Left cardiac atrium (tissue), 4 donors: Measurements from ENCODE around the gene ATP13A5. TPM values are rescaled to one million over a fixed set of nuclear protein-coding genes. Genes with fewer than 3 reads are reported as not detected.

ENCODE experiments used
- ATAC-seq, 2 donors: fragments of 200-7000 bp; cut with Tn5 transposase; one replicate each; pipeline ENCODE4 v1.9.1; 2020; ENCODE audit warnings: mild to moderate bottlenecking in 2 of 2, moderate library complexity in 2 of 2
- DNase-seq: peaks from one replicate; pipeline ENCODE4 v3.0.0-alpha.2; 2020
- intact Hi-C, 2 donors: fragments of 100-400 bp; cut with DNase I; formaldehyde crosslinking; loops; one replicate each; pipeline versions ENCODE4 v1.14.1 to v1.15.1; 2022 to 2023
- total RNA-seq, 2 donors: library from RNA; stranded (reverse); fragmentation: NEBNext Ultra II Directional; extraction: Animal tissue kit (Norgen Biotek cat#: 25700); gene quantifications; one replicate each; pipeline ENCODE4 v1.2.1, GENCODE V29; 2021
- donor health status: DM: no; HTN: yes; CAD: no.
- donor health status: DM: no; HTN: yes; CAD: no; lungs with severe emphysema.
- donor health status: DM: yes; HTN: yes; CAD: no.
- donor health status: Dilated cardiomyopathy.

ATP13A5 gene
- total RNA-seq, 2 donors from 2014 or later: not detected

DNA sequence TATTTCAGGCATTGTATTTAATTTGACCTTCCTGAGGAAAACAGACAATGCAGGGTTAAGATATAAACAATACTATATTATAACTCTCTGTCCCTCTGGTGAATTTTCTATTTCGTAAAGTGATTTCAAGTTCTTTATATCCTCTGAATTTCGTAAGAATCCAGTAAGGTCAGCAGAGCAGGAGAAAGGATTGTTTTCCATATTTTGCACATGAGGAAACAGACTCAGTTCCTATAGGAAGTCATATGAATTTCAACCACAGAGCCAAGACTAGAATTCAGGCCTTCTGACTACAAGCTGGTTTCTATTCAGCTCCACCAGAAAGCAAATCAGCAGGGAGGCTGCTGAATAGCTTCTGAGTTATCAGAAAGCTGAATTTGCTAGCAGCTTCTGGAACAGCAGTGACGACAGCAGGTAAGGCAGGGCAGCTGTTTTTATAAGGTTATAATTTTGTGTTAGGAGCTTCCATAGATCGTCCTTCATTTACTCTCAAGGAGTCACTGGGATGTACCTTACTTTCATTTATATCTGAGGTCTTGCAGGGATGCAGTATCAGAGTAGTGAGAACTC is 148.6 kb downstream of the ATP13A5 start:
- DNase-seq: no peak
- no peak for ATAC-seq
- intact Hi-C loops: no loop called here

DNA sequence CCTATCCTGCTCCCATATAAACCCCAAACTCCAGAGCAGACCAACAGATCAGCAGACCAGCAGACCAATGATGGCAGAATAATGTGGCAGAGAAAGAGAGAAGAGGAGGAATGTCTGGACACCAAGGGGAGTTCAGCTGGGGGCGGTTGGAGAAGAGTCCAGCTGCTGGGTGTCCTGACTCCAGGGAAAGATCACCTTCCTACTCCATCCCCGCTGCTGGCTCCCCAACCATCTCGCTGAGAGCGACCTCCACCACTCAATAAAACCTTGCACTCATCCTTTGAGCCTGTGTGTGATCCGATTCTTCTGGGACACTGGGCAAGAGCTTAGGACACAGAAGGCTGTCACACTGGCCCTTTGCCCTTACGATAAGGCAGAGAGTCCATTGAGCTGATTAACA is 150.3 kb downstream of the ATP13A5 start:
- intact Hi-C loops: no loop called here

DNA sequence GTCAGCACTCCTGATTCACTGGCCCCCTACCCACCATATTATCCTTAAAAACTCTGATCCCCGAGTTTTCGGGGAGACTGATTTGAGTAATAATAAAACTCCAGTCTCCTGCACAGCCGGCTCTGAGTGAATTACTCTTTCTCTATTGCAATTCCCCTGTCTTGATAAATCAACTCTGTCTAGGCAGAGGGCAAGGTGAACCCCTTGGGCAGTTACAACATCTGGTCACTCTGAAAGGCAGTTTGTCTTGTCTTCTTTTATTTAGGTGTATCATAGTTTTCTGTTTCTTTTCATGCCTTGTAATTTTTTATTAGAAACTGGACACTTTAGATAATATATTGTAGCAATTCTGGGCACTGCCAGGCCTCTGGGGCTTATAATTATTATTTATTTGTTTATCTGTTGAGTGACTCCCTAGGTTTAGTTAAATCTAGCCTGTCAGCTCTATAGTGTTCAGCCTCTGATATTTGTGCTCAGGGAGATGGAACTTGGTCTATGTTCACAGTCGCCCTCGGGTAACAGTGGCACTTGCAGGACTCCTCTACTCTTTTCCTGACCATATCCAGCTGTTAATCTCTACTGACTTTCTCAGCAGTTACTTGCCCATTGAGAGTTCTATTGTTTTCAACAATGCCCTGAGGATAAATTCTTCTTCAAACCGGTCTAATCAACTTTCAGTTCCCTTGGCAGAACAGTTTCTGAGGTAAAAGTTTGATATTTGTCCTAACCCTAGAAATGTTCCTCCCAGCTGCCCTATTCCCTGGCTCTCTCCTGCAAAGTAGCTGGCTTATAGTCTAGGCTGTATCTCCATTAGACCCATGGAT is 153.0 kb downstream of the ATP13A5 start:
- DNase-seq (no peak), ATAC-seq (no peak)
- intact Hi-C loops: no loop called here

More for the DNA sequence above, 150.3 kb downstream of the ATP13A5 start:
- ATAC-seq (no peak), DNase-seq (no peak)

Other genes with a start within 250 kb of the ATP13A5 start
- gene PLAAT1, start 137.5 kb downstream of the ATP13A5 start, total RNA-seq: 1 to 10 TPM; 5.7 to 5.9 TPM
- under 1 TPM; 0.29 to 0.47 TPM for gene ATP13A4, start 176.1 kb upstream of the ATP13A5 start, total RNA-seq
- gene OPA1, start 214.5 kb upstream of the ATP13A5 start, total RNA-seq: 10 to 100 TPM; 64.4 to 93.8 TPM